Measurements from ENCODE around the gene KRTCAP3.
"Not testable (repeated sequence)": the region's sequence is repeated elsewhere in the genome, so short reads cannot be mapped to it uniquely, and the experiment has no call there.

Gene KRTCAP3

DNA sequence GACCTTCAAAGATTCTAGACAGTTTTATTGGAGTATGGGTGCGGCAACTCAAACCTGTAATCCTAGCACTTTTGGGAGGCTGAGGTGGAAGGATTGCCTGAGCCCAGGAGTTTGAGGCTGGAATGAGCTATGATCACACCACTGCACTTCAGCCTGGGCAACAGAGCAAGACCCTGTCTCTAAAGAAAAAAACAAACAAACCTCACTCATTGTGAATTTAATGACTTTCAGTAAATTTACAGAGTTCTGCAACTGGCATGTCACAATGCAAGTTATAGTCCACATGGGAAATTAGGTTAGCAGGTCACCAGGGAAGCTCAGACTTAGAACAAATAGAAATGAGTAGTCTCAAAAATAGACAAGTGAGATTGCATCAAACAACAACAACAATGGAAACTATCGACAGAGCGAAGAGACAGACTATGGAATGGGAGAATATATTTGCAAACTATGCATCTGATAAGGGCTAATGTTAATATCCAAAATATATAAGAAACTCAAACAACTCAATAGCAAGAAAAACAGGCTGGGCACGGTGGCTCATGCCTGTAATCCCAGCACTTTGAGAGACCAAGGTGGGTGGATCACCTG is 20.4 kb upstream of the KRTCAP3 start (continued):
- TF ChIP-seq TSHZ2 (CRISPR knock-in tag; IDR thresholded peaks at IDR 0.05) (no peak), CSDC2 (CRISPR knock-in tag; IDR thresholded peaks at IDR 0.05) (no peak), TOX (CRISPR knock-in tag; IDR thresholded peaks at IDR 0.05; ENCODE audit: borderline replicate concordance) (no peak), ARNTL (CRISPR knock-in tag; IDR thresholded peaks at IDR 0.05; ENCODE audit: borderline replicate concordance, low read depth) (no peak)

GRCh38 chr2:27422958-27423357 is 19.2 kb upstream of the KRTCAP3 start:
- no peak for ATAC-seq
- TF ChIP-seq GLIS3 (CRISPR knock-in tag; IDR thresholded peaks at IDR 0.05) (no peak), CREB5 (CRISPR knock-in tag; IDR thresholded peaks at IDR 0.05; ENCODE audit: low read depth) (no peak), TCF4 (CRISPR knock-in tag; IDR thresholded peaks at IDR 0.05; ENCODE audit: borderline replicate concordance) (no peak), OSR1 (CRISPR knock-in tag; IDR thresholded peaks at IDR 0.05) (no peak), TSHZ2 (CRISPR knock-in tag; IDR thresholded peaks at IDR 0.05) (no peak), ZNF565 (CRISPR knock-in tag; conservative IDR thresholded peaks at IDR 0.05; ENCODE audit: low read depth) (no peak), ZFP3 (CRISPR knock-in tag; IDR thresholded peaks at IDR 0.05) (no peak), PPARA (CRISPR knock-in tag; IDR thresholded peaks at IDR 0.05; ENCODE audit: borderline replicate concordance) (no peak), ISL1 (CRISPR knock-in tag; IDR thresholded peaks at IDR 0.05) (no peak), RARB (CRISPR knock-in tag; IDR thresholded peaks at IDR 0.05) (no peak), CSRNP3 (CRISPR knock-in tag; IDR thresholded peaks at IDR 0.05) (no peak), ZFP30 (CRISPR knock-in tag; IDR thresholded peaks at IDR 0.05) (no peak), ESRRG (CRISPR knock-in tag; IDR thresholded peaks at IDR 0.05) (no peak), ZNF8 (CRISPR knock-in tag; IDR thresholded peaks at IDR 0.05) (no peak), CSDC2 (CRISPR knock-in tag; IDR thresholded peaks at IDR 0.05) (no peak), BACH2 (CRISPR knock-in tag; IDR thresholded peaks at IDR 0.05; ENCODE audit: borderline replicate concordance) (no peak)
- TF ChIP-seq, protein P1, sequence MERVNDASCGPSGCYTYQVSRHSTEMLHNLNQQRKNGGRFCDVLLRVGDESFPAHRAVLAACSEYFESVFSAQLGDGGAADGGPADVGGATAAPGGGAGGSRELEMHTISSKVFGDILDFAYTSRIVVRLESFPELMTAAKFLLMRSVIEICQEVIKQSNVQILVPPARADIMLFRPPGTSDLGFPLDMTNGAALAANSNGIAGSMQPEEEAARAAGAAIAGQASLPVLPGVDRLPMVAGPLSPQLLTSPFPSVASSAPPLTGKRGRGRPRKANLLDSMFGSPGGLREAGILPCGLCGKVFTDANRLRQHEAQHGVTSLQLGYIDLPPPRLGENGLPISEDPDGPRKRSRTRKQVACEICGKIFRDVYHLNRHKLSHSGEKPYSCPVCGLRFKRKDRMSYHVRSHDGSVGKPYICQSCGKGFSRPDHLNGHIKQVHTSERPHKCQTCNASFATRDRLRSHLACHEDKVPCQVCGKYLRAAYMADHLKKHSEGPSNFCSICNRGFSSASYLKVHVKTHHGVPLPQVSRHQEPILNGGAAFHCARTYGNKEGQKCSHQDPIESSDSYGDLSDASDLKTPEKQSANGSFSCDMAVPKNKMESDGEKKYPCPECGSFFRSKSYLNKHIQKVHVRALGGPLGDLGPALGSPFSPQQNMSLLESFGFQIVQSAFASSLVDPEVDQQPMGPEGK (CRISPR knock-in tag; IDR thresholded peaks at IDR 0.05; ENCODE audit: borderline replicate concordance): no peak

DNA sequence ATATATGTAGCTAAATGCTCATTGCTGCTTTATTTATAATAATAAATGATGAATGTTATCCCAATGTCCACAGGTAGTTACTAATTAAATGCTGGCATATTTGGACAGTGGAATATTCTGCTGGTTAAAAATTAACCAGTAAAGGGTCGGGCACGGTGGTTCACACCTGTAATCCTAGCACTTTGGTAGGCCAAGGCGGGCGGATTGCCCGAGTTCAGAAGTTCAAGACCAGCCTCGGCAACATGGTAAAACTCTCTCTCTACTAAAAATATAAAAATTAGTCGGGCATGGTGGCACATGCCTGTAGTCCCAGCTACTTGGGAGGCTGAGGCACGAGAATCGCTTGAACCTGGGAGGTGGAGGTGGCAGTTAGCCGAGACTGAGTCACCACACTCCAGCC is 17.1 kb upstream of the KRTCAP3 start:
- ATAC-seq: not testable (repeated sequence)

Measured in SK-N-SH treated with all-trans-retinoic acid at 6 μM for 48 hours (cell line).